ENCODE results near the gene DCHS2. TPM values are rescaled to one million over a fixed set of nuclear protein-coding genes. Genes with fewer than 3 reads are reported as not detected.

DCHS2 gene
- total RNA-seq, 1 donor: under 0.01 TPM

- H3K4me3 ChIP-seq (ENCODE audit: insufficient read depth, low read length): no peak overlapping the region
- H3K27ac ChIP-seq (ENCODE audit: low read depth, low read length): no peak overlapping the region
- no peaks in the 10 kb centered on the region for H3K9me3 ChIP-seq (ENCODE audit: low read depth, low read length)
- no peaks in the 10 kb centered on the region for H3K4me1 ChIP-seq (ENCODE audit: insufficient read depth, low read length)
- H4K20me1 ChIP-seq (ENCODE audit: insufficient read depth, low read length): no peaks in the 10 kb centered on the region
- H3K79me2 ChIP-seq (ENCODE audit: insufficient read depth, low read length): no peaks in the 10 kb centered on the region
- TF ChIP-seq CTCF (IDR thresholded peaks at IDR 0.05; ENCODE audit: extremely low read depth, low read depth, low read length): no peak
- H3K4me2 ChIP-seq (ENCODE audit: insufficient read depth, low read length): no peak overlapping the region
- H3K36me3 ChIP-seq (ENCODE audit: insufficient read depth, low read length): no peaks in the 10 kb centered on the region
- DNase-seq (ENCODE audit: insufficient read length, low spot score, missing footprints): no peak
- H3K27me3 ChIP-seq (ENCODE audit: insufficient read depth, low read length): no peaks in the 10 kb centered on the region
- no peak overlapping the region for H2AFZ ChIP-seq (ENCODE audit: low read length)
Observed at GRCh38 chr4:154293427-154293826, 198.2 kb downstream of the DCHS2 start.

GRCh38 chr4:154292589-154292988, 199.0 kb downstream of the DCHS2 start:
- no peaks in the 10 kb centered on the region for H3K9me3 ChIP-seq (ENCODE audit: low read depth, low read length)
- no peaks in the 10 kb centered on the region for H3K79me2 ChIP-seq (ENCODE audit: insufficient read depth, low read length)
- no peaks in the 10 kb centered on the region for H4K20me1 ChIP-seq (ENCODE audit: insufficient read depth, low read length)
- no peak overlapping the region for H3K4me3 ChIP-seq (ENCODE audit: insufficient read depth, low read length)
- no peaks in the 10 kb centered on the region for H3K27me3 ChIP-seq (ENCODE audit: insufficient read depth, low read length)
- H3K4me2 ChIP-seq (ENCODE audit: insufficient read depth, low read length): no peak overlapping the region
- H3K27ac ChIP-seq (ENCODE audit: low read depth, low read length): no peak overlapping the region
- DNase-seq (ENCODE audit: insufficient read length, low spot score, missing footprints): no peak
- no peaks in the 10 kb centered on the region for H3K36me3 ChIP-seq (ENCODE audit: insufficient read depth, low read length)
- TF ChIP-seq CTCF (IDR thresholded peaks at IDR 0.05; ENCODE audit: extremely low read depth, low read depth, low read length): no peak
- no peaks in the 10 kb centered on the region for H3K4me1 ChIP-seq (ENCODE audit: insufficient read depth, low read length)
- no peak overlapping the region for H2AFZ ChIP-seq (ENCODE audit: low read length)

DNA sequence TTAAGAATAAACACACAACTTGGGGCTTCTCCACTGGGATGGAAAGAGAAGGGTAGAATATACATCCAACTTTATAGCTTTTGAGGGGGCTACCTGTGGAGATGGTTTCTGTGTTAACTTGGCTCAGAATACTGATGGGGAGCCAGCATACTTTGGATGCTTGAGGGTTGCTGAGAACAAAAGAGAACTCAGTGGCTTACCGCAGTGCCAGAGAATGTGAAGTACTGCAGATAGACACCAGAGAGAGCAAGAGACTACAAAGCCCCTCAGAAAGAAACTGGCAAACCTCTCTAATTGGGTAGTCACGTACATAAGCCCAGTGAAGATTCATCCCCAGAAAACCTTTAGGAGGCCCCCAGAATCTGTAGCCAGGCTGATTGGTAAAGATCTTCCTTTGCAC, 214.4 kb downstream of the DCHS2 start:
- no peaks in the 10 kb centered on the region for H3K27me3 ChIP-seq (ENCODE audit: insufficient read depth, low read length)
- TF ChIP-seq CTCF (IDR thresholded peaks at IDR 0.05; ENCODE audit: extremely low read depth, low read depth, low read length): no peak
- no peak overlapping the region for H3K4me3 ChIP-seq (ENCODE audit: insufficient read depth, low read length)
- no peaks in the 10 kb centered on the region for H3K9me3 ChIP-seq (ENCODE audit: low read depth, low read length)
- no peak overlapping the region for H3K27ac ChIP-seq (ENCODE audit: low read depth, low read length)
- H3K4me1 ChIP-seq (ENCODE audit: insufficient read depth, low read length): no peaks in the 10 kb centered on the region
- H2AFZ ChIP-seq (ENCODE audit: low read length): no peak overlapping the region
- no peak for DNase-seq (ENCODE audit: insufficient read length, low spot score, missing footprints)
- H3K79me2 ChIP-seq (ENCODE audit: insufficient read depth, low read length): no peaks in the 10 kb centered on the region
- no peaks in the 10 kb centered on the region for H4K20me1 ChIP-seq (ENCODE audit: insufficient read depth, low read length)
- H3K4me2 ChIP-seq (ENCODE audit: insufficient read depth, low read length): no peak overlapping the region
- H3K36me3 ChIP-seq (ENCODE audit: insufficient read depth, low read length): no peaks in the 10 kb centered on the region

- Histone ChIP-seq H3K9me3 (ENCODE audit: low read depth, low read length) (no peaks in the 10 kb centered on the region), H3K79me2 (ENCODE audit: insufficient read depth, low read length) (no peaks in the 10 kb centered on the region), H3K4me2 (ENCODE audit: insufficient read depth, low read length) (no peak overlapping the region), H3K36me3 (ENCODE audit: insufficient read depth, low read length) (no peaks in the 10 kb centered on the region), H3K4me3 (ENCODE audit: insufficient read depth, low read length) (no peak overlapping the region), H2AFZ (ENCODE audit: low read length) (no peak overlapping the region), H3K4me1 (ENCODE audit: insufficient read depth, low read length) (no peaks in the 10 kb centered on the region), H3K27me3 (ENCODE audit: insufficient read depth, low read length) (no peaks in the 10 kb centered on the region), H3K27ac (ENCODE audit: low read depth, low read length) (no peak overlapping the region), H4K20me1 (ENCODE audit: insufficient read depth, low read length) (no peaks in the 10 kb centered on the region)
- no peak for TF ChIP-seq CTCF (IDR thresholded peaks at IDR 0.05; ENCODE audit: extremely low read depth, low read depth, low read length)
- DNase-seq (ENCODE audit: insufficient read length, low spot score, missing footprints): no peak
Observed at GRCh38 chr4:154276496-154276895, 215.1 kb downstream of the DCHS2 start.
